Central memory CD8-positive, alpha-beta T cell (primary cell): ENCODE measurements around the gene PLAAT4.
"Not testable (repeated sequence)": the region's sequence is repeated elsewhere in the genome, so short reads cannot be mapped to it uniquely, and the experiment has no call there.

ENCODE experiments used
- ATAC-seq: fragments of 150-1000 bp; cut with Tn5 transposase; replicated peaks from 2 replicates; pipeline ENCODE4 v1.10.0; 2022; ENCODE audit warnings: mild to moderate bottlenecking, moderate FRiP score, moderate number of reproducible peaks; ENCODE audit not compliant: poor library complexity, severe bottlenecking; ENCODE audit errors: extremely low read depth
- DNase-seq, 2 donors: peaks; one replicate each; pipeline ENCODE4 v3.0.0; 2021; ENCODE audit warnings: low spot score in 2 of 2
- H3K27ac Mint-ChIP-seq: one replicate; pipeline ENCODE4 v1.8.0; 2022; ENCODE audit warnings: low read depth, mild to moderate bottlenecking, moderate library complexity, mixed read lengths
- H3K27me3 Mint-ChIP-seq: one replicate; pipeline ENCODE4 v1.8.0; 2022; ENCODE audit warnings: mixed read lengths
- H3K36me3 Mint-ChIP-seq: one replicate; pipeline ENCODE4 v1.8.0; 2022; ENCODE audit warnings: mild to moderate bottlenecking, moderate library complexity, mixed read lengths; ENCODE audit not compliant: insufficient read depth
- H3K4me1 Mint-ChIP-seq: one replicate; pipeline ENCODE4 v1.8.0; 2022; ENCODE audit warnings: mixed read lengths
- H3K4me3 Mint-ChIP-seq: one replicate; pipeline ENCODE4 v1.8.0; 2022; ENCODE audit warnings: mild to moderate bottlenecking, moderate library complexity, mixed read lengths
- H3K9me3 Mint-ChIP-seq: one replicate; pipeline ENCODE4 v1.8.0; 2022; ENCODE audit warnings: mixed read lengths

Gene PLAAT4

GRCh38 chr11:63534076-63534475 is 2.5 kb upstream of the PLAAT4 start:
- ATAC-seq (no peak), DNase-seq (no peak)
- peaks cover 34% of the 10 kb centered on the region for H3K36me3 Mint-ChIP-seq
- no peaks in the 10 kb centered on the region for H3K9me3 Mint-ChIP-seq
- H3K27ac Mint-ChIP-seq: peak overlapping the region; percentile 92
- no peaks in the 10 kb centered on the region for H3K27me3 Mint-ChIP-seq
- peak overlapping the region; percentile 57 for H3K4me3 Mint-ChIP-seq
- H3K4me1 Mint-ChIP-seq: peaks cover 89% of the 10 kb centered on the region

- Mint-ChIP-seq H3K9me3 (no peaks in the 10 kb centered on the region), H3K27me3 (no peaks in the 10 kb centered on the region), H3K4me1 (peaks cover 89% of the 10 kb centered on the region), H3K36me3 (peaks cover 41% of the 10 kb centered on the region), H3K4me3 (peak overlapping the region; percentile 95), H3K27ac (peak overlapping the region; percentile 92)
- ATAC-seq (peak; percentile 20), DNase-seq (peak in 1 of 2 donors; percentile 32)
Measured at GRCh38 chr11:63534895-63535461, 1.6 kb upstream of the PLAAT4 start.

- Mint-ChIP-seq H3K27ac (peak overlapping the region; percentile 92), H3K4me1 (peaks cover 92% of the 10 kb centered on the region), H3K9me3 (no peaks in the 10 kb centered on the region), H3K27me3 (no peaks in the 10 kb centered on the region), H3K36me3 (peaks cover 47% of the 10 kb centered on the region), H3K4me3 (peak overlapping the region; percentile 95)
- no peak for DNase-seq
- ATAC-seq: no peak
Measured at GRCh38 chr11:63535734-63536133, 874 bp upstream of the PLAAT4 start.

- no peaks in the 10 kb centered on the region for H3K27me3 Mint-ChIP-seq
- H3K9me3 Mint-ChIP-seq: no peaks in the 10 kb centered on the region
- H3K36me3 Mint-ChIP-seq: peaks cover 54% of the 10 kb centered on the region
- DNase-seq: no peak
- H3K27ac Mint-ChIP-seq: peak overlapping the region; percentile 92
- H3K4me1 Mint-ChIP-seq: peaks cover 88% of the 10 kb centered on the region
- peak; percentile 21 for ATAC-seq
- peak overlapping the region; percentile 95 for H3K4me3 Mint-ChIP-seq
Measured at GRCh38 chr11:63537293-63538101, 889 bp downstream of the PLAAT4 start.

GRCh38 chr11:63542506-63542905 is 5.9 kb downstream of the PLAAT4 start:
- Mint-ChIP-seq H3K36me3 (peaks cover 67% of the 10 kb centered on the region), H3K4me3 (peak overlapping the region; percentile 5), H3K27ac (peak overlapping the region; percentile 38), H3K4me1 (peaks cover 70% of the 10 kb centered on the region)
- ATAC-seq, DNase-seq, H3K27me3 Mint-ChIP-seq, H3K9me3 Mint-ChIP-seq: not testable (repeated sequence)

- Mint-ChIP-seq H3K36me3 (peaks cover 61% of the 10 kb centered on the region), H3K9me3 (no peaks in the 10 kb centered on the region), H3K27ac (peak overlapping the region; percentile 19), H3K4me3 (no peak overlapping the region), H3K4me1 (peaks cover 59% of the 10 kb centered on the region), H3K27me3 (no peaks in the 10 kb centered on the region)
- no peak for ATAC-seq
- DNase-seq: no peak
Measured at GRCh38 chr11:63543711-63544110, 7.1 kb downstream of the PLAAT4 start.

- ATAC-seq: no peak
- H3K4me1 Mint-ChIP-seq: peaks cover 54% of the 10 kb centered on the region
- H3K9me3 Mint-ChIP-seq: no peaks in the 10 kb centered on the region
- no peaks in the 10 kb centered on the region for H3K27me3 Mint-ChIP-seq
- H3K4me3 Mint-ChIP-seq: no peak overlapping the region
- H3K36me3 Mint-ChIP-seq: peaks cover 50% of the 10 kb centered on the region
- no peak for DNase-seq
- peak overlapping the region; percentile 16 for H3K27ac Mint-ChIP-seq
Measured at GRCh38 chr11:63547061-63547460, 10.5 kb downstream of the PLAAT4 start.

GRCh38 chr11:63548178-63548577 is 11.6 kb downstream of the PLAAT4 start:
- no peak for DNase-seq
- Mint-ChIP-seq H3K27me3 (no peaks in the 10 kb centered on the region), H3K27ac (peak overlapping the region; percentile 14), H3K9me3 (no peaks in the 10 kb centered on the region), H3K4me1 (peaks cover 57% of the 10 kb centered on the region), H3K36me3 (peaks cover 49% of the 10 kb centered on the region), H3K4me3 (no peak overlapping the region)
- no peak for ATAC-seq

GRCh38 chr11:63549411-63549810 is 12.8 kb downstream of the PLAAT4 start:
- peak overlapping the region; percentile 54 for H3K27ac Mint-ChIP-seq
- ATAC-seq: no peak
- H3K27me3 Mint-ChIP-seq: no peaks in the 10 kb centered on the region
- no peak for DNase-seq
- H3K4me1 Mint-ChIP-seq: peaks cover 69% of the 10 kb centered on the region
- peaks cover 44% of the 10 kb centered on the region for H3K36me3 Mint-ChIP-seq
- H3K4me3 Mint-ChIP-seq: peak overlapping the region; percentile 46
- H3K9me3 Mint-ChIP-seq: no peaks in the 10 kb centered on the region

GRCh38 chr11:63550156-63550700 is 13.6 kb downstream of the PLAAT4 start:
- ATAC-seq, H3K9me3 Mint-ChIP-seq, DNase-seq, H3K27me3 Mint-ChIP-seq: not testable (repeated sequence)
- Mint-ChIP-seq H3K27ac (peak overlapping the region; percentile 96), H3K4me1 (peaks cover 73% of the 10 kb centered on the region), H3K4me3 (peak overlapping the region; percentile 85), H3K36me3 (peaks cover 41% of the 10 kb centered on the region)

GRCh38 chr11:63551091-63551888 is 14.7 kb downstream of the PLAAT4 start:
- H3K4me1 Mint-ChIP-seq: peaks cover 75% of the 10 kb centered on the region
- H3K27ac Mint-ChIP-seq: peak overlapping the region; percentile 96
- H3K36me3 Mint-ChIP-seq: peaks cover 35% of the 10 kb centered on the region
- no peaks in the 10 kb centered on the region for H3K9me3 Mint-ChIP-seq
- no peak for ATAC-seq
- DNase-seq: no peak
- H3K4me3 Mint-ChIP-seq: peak overlapping the region; percentile 85
- no peaks in the 10 kb centered on the region for H3K27me3 Mint-ChIP-seq

GRCh38 chr11:63551889-63552266 is 15.3 kb downstream of the PLAAT4 start:
- Mint-ChIP-seq H3K9me3 (no peaks in the 10 kb centered on the region), H3K4me3 (peak overlapping the region; percentile 85), H3K4me1 (peaks cover 70% of the 10 kb centered on the region), H3K27me3 (no peaks in the 10 kb centered on the region), H3K27ac (peak overlapping the region; percentile 96), H3K36me3 (peaks cover 31% of the 10 kb centered on the region)
- DNase-seq: no peak
- ATAC-seq: peak; percentile 5
